ENCODE measurements around the gene REXO1. TPM values are rescaled to one million over a fixed set of nuclear protein-coding genes. Genes with fewer than 3 reads are reported as not detected.

Gene REXO1, protein sequence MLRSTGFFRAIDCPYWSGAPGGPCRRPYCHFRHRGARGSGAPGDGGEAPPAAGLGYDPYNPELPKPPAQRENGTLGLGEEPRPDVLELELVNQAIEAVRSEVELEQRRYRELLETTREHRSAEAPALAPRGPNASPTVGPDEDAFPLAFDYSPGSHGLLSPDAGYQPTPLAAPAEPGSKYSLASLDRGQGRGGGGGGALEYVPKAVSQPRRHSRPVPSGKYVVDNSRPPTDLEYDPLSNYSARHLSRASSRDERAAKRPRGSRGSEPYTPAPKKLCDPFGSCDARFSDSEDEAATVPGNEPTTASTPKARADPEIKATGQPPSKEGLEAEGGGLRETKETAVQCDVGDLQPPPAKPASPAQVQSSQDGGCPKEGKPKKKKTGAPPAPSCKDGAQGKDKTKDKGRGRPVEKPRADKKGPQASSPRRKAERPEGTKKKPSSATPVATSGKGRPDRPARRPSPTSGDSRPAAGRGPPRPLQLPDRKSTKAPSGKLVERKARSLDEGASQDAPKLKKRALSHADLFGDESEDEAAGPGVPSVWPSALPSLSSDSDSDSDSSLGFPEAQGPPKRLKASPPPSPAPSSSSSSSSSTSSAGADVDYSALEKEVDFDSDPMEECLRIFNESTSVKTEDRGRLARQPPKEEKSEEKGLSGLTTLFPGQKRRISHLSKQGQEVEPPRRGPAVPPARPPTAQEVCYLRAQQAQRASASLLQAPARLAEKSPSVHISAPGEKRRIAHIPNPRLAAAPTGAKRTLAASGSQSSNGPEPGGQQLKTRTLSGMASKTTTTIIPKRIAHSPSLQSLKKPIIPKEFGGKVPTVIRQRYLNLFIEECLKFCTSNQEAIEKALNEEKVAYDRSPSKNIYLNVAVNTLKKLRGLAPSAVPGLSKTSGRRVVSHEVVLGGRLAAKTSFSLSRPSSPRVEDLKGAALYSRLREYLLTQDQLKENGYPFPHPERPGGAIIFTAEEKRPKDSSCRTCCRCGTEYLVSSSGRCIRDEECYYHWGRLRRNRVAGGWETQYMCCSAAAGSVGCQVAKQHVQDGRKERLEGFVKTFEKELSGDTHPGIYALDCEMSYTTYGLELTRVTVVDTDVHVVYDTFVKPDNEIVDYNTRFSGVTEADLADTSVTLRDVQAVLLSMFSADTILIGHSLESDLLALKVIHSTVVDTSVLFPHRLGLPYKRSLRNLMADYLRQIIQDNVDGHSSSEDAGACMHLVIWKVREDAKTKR
- 8.3 and 12.9 TPM in 2 replicates for total RNA-seq

DNA sequence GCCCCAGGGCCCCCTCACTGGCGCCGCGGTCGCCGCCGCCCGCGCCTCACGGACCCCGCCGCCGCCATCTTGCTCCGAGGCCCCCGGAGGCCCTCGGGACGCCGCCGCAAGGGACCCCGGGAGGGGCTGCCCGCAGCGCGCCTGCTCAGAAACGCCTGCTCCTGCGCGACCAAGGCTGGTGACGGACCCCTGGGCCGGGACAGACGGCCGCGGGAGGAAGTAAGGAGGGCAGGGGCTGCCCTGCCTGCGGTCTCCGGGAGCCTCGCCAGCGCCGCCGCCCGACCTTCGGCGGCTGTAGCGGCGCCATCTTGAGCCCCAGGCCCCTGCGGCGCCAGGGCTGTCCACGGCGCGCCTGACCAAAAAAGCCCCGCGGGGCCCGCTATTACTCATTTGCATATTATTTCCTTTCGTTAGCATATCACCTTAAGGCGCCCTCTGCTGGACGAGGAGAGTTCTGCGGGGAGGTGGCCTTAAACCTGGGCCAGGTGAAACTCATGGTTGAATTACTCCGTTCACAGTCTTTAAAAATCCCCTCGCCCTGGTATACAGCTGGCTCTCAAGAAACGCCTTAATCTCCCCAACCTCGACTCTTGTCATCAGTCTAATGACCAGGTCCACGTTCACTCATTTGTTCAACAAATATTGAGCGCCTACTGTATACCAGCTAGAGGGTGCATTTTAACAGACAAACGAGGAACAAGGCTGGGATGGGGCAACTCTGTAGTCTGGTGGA lies at the start of gene REXO1:
TSS of gene REXO1 (minus strand) at position 85 of the 733 bp plus-strand sequence. CDS start 125 bp downstream, outside the sequence.

DNA sequence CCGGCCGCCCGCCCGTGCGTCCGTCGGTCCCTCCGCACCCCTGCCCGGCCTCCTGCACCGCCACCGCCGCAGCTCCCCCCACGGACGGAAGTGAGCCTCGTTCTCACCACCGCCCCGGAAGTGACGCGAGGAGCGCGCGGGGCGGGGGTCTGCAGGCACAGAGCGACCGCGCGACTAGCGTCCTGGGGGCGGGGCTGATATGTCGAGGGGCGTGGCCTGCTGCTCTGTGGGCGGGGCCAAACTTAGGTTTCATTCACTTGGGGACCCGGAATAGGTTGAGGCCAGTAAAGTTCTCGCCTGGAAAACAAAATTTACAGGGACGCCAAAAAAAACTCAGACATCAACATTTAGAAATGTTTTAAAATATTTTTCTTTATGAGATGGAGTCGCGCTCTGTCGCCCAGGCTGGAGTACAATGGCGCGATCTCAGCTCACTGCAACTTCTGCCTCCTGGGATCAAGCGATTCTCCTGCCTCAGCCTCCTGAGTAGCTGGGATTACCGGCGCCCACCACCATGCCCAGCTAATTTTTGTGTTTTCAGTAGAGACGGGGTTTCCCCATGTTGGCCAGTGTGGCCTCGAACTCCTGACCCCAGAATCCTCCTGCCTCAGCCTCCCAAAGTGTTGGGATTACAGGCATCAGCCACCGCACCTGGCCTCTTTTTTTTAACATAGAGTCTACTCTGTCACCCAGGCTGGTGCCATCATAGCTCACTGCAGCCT lies 37.3 kb upstream of the REXO1 start, which contains the start of gene ABHD17A:
TSS of gene ABHD17A (minus strand) at position 99 of the 722 bp plus-strand sequence. CDS start 3,930 bp downstream, outside the sequence.

DNA sequence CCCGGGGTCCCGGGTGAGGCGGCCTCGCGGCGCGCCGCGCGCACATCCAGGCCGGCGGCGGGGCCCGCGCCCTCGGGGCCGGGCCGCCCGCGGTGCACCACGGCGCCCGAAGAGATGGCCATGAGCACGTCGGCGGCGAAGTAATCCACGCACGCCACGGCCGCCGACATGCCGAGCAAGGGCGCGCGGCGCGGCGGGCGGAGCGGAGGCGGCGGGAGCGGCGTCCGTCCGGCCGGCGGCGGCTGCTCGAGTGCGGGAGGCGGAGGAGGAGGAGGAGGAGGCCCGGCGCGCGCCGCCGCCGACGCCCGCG lies 15.0 kb upstream of the REXO1 start, which contains the start of gene KLF16:
TSS of gene KLF16 (minus strand) at position 252 of the 310 bp plus-strand sequence. CDS start at position 170, 82 bp downstream.

GRCh38 chr19:1811942-1812425 lies 36.3 kb downstream of the REXO1 start, which contains the start of gene ATP8B3:
TSS of gene ATP8B3 (minus strand) at chr19:1812276. CDS start at chr19:1811736, 540 bp downstream.

Other genes starting within 250 kb of the REXO1 start
- gene UQCR11, start 243.0 kb downstream of the REXO1 start, total RNA-seq = 59.3 and 98.6 TPM in 2 replicates
- gene TCF3, start 195.9 kb downstream of the REXO1 start, total RNA-seq = 81.0 and 88.7 TPM in 2 replicates
- gene ONECUT3, start 95.0 kb downstream of the REXO1 start, total RNA-seq = under 0.01 TPM in 1 of 2 replicates, not detected in the other
- gene ATP8B3, start 36.2 kb downstream of the REXO1 start, total RNA-seq = 2.8 and 4.2 TPM in 2 replicates
- gene KLF16, start 15.1 kb upstream of the REXO1 start, total RNA-seq = 6.0 and 7.9 TPM in 2 replicates
- 77.8 and 116 TPM in 2 replicates for gene ABHD17A, start 37.0 kb upstream of the REXO1 start, total RNA-seq
- 3.3 and 4.3 TPM in 2 replicates for gene ADAT3, start 56.9 kb upstream of the REXO1 start, total RNA-seq
- gene SCAMP4, start 56.9 kb upstream of the REXO1 start, total RNA-seq = 57.1 and 59.6 TPM in 2 replicates
- 44.8 and 79.4 TPM in 2 replicates for gene CSNK1G2, start 92.7 kb upstream of the REXO1 start, total RNA-seq
- gene BTBD2, start 167.2 kb upstream of the REXO1 start, total RNA-seq = 74.3 and 123 TPM in 2 replicates
- gene MKNK2, start 202.8 kb upstream of the REXO1 start, total RNA-seq = 83.2 and 326 TPM in 2 replicates
- 30.8 and 39.5 TPM in 2 replicates for gene MOB3A, start 247.8 kb upstream of the REXO1 start, total RNA-seq
- gene IZUMO4, start 248.4 kb upstream of the REXO1 start, total RNA-seq = 0.58 and 2.5 TPM in 2 replicates

Measured in smooth muscle cell of trachea (primary cell).